ENCODE measurements around the gene MFSD2A.

DNA sequence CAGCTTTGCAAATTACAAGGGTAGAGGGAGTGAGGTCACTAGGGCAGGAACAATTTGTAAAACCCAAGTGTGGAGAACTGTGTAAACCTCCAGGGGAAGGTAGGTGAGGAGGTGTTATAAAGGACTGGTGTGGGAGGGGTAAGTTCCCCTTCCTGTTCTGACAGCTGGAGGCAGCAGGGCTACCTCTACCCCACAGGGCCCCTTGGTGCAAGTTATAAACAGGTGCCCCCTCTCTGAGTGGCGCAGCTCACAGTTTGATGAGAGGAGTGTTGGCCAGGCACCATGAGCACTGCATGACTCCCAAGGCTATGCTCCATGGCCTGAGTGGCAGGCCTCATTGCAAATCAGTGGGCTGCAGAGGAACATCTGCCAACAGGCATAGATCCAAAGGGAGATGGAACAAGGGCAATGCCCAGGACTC is 41.0 kb downstream of the MFSD2A start:
- TF ChIP-seq GATA2 (CRISPR knock-in tag; IDR thresholded peaks at IDR 0.05) (no peak), EP300 (IDR thresholded peaks at IDR 0.05; ENCODE audit: borderline replicate concordance in 1 of 2, low read depth in 1 of 2, low read length in 1 of 2) (no peak), RXRA (IDR thresholded peaks at IDR 0.05; ENCODE audit: borderline replicate concordance, low read depth) (no peak)
- TF ChIP-seq, protein P1, sequence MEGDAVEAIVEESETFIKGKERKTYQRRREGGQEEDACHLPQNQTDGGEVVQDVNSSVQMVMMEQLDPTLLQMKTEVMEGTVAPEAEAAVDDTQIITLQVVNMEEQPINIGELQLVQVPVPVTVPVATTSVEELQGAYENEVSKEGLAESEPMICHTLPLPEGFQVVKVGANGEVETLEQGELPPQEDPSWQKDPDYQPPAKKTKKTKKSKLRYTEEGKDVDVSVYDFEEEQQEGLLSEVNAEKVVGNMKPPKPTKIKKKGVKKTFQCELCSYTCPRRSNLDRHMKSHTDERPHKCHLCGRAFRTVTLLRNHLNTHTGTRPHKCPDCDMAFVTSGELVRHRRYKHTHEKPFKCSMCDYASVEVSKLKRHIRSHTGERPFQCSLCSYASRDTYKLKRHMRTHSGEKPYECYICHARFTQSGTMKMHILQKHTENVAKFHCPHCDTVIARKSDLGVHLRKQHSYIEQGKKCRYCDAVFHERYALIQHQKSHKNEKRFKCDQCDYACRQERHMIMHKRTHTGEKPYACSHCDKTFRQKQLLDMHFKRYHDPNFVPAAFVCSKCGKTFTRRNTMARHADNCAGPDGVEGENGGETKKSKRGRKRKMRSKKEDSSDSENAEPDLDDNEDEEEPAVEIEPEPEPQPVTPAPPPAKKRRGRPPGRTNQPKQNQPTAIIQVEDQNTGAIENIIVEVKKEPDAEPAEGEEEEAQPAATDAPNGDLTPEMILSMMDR (IDR thresholded peaks at IDR 0.05), result no peak

All from SK-N-SH (cell line).